ENCODE results near the gene DRC1. TPM values are rescaled to one million over a fixed set of nuclear protein-coding genes. Genes with fewer than 3 reads are reported as not detected.

Gene DRC1
- total RNA-seq, 1 donor from 2014 or later: not detected

GRCh38 chr2:26399771-26400376, 1.8 kb upstream of the DRC1 start:
- DNase-seq (ENCODE audit: low read depth in 2 of 2): no peak

- DNase-seq (ENCODE audit: low read depth in 2 of 2): no peak
Measured at GRCh38 chr2:26400723-26401122, 997 bp upstream of the DRC1 start.

- DNase-seq (ENCODE audit: low read depth in 2 of 2): no peak
Measured at GRCh38 chr2:26407526-26407925, 5.8 kb downstream of the DRC1 start.

GRCh38 chr2:26409785-26410184, 8.1 kb downstream of the DRC1 start:
- no peak for DNase-seq (ENCODE audit: low read depth in 2 of 2)

- no peak for DNase-seq (ENCODE audit: low read depth in 2 of 2)
Measured at GRCh38 chr2:26410764-26411243, 9.1 kb downstream of the DRC1 start.

GRCh38 chr2:26411419-26411818, 9.7 kb downstream of the DRC1 start:
- DNase-seq (ENCODE audit: low read depth in 2 of 2): no peak

GRCh38 chr2:26412091-26412673, 10.5 kb downstream of the DRC1 start:
- DNase-seq (ENCODE audit: low read depth in 2 of 2): peak; percentile 4 to 14

- DNase-seq (ENCODE audit: low read depth in 2 of 2): no peak
Measured at GRCh38 chr2:26414311-26414710, 12.6 kb downstream of the DRC1 start.

- no peak for DNase-seq (ENCODE audit: low read depth in 2 of 2)
Measured at GRCh38 chr2:26421961-26422360, 20.2 kb downstream of the DRC1 start.

GRCh38 chr2:26422947-26423629, 21.4 kb downstream of the DRC1 start:
- no peak for DNase-seq (ENCODE audit: low read depth in 2 of 2)

- no peak for DNase-seq (ENCODE audit: low read depth in 2 of 2)
Measured at GRCh38 chr2:26423750-26424149, 22.0 kb downstream of the DRC1 start.

- no peak for DNase-seq (ENCODE audit: low read depth in 2 of 2)
Measured at GRCh38 chr2:26424221-26424620, 22.5 kb downstream of the DRC1 start.

GRCh38 chr2:26428846-26429245, 27.1 kb downstream of the DRC1 start:
- no peak for DNase-seq (ENCODE audit: low read depth in 2 of 2)

- no peak for DNase-seq (ENCODE audit: low read depth in 2 of 2)
Measured at GRCh38 chr2:26429779-26430578, 28.3 kb downstream of the DRC1 start.

- DNase-seq (ENCODE audit: low read depth in 2 of 2): no peak
Measured at GRCh38 chr2:26430826-26431225, 29.1 kb downstream of the DRC1 start.

- no peak for DNase-seq (ENCODE audit: low read depth in 2 of 2)
Measured at GRCh38 chr2:26432363-26432762, 30.6 kb downstream of the DRC1 start.

GRCh38 chr2:26432859-26433258, 31.1 kb downstream of the DRC1 start:
- DNase-seq (ENCODE audit: low read depth in 2 of 2): no peak

GRCh38 chr2:26435106-26435505, 33.4 kb downstream of the DRC1 start:
- no peak for DNase-seq (ENCODE audit: low read depth in 2 of 2)

- no peak for DNase-seq (ENCODE audit: low read depth in 2 of 2)
Measured at GRCh38 chr2:26438526-26438925, 36.8 kb downstream of the DRC1 start.

GRCh38 chr2:26438926-26439325, 37.2 kb downstream of the DRC1 start:
- no peak for DNase-seq (ENCODE audit: low read depth in 2 of 2)

- DNase-seq (ENCODE audit: low read depth in 2 of 2): no peak
Measured at GRCh38 chr2:26442301-26442700, 40.6 kb downstream of the DRC1 start.

- no peak for DNase-seq (ENCODE audit: low read depth in 2 of 2)
Measured at GRCh38 chr2:26442707-26443106, 41.0 kb downstream of the DRC1 start.
